Non-pigmented ciliary epithelial cell (primary cell): ENCODE data around the gene VPS9D1.
"Not testable (repeated sequence)": the region's sequence is repeated elsewhere in the genome, so short reads cannot be mapped to it uniquely, and the experiment has no call there.

Experiments used
- DNase-seq: peaks from one replicate; pipeline ENCODE4 v3.0.0-alpha.2; 2010; ENCODE audit warnings: low read depth

The VPS9D1 gene

DNA sequence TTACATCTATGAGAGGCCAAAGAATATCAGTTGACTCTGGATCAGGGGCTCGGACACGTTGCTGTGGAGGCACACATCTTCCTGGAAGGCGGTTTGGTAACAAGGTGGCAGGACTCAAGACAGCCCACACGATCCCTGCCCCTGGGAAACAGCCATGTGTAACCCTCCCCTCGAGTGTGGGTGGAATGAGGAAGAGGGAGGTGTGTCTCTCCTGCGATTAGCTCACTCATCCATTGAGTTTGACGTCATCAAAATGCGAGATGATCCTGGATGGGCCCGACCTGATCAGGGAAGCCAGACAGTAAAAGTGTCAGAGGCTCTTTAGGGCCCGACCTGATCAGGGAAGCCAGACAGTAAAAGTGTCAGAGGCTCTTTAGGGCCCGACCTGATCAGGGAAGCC is 56.5 kb downstream of the VPS9D1 start:
- not testable (repeated sequence) for DNase-seq

DNA sequence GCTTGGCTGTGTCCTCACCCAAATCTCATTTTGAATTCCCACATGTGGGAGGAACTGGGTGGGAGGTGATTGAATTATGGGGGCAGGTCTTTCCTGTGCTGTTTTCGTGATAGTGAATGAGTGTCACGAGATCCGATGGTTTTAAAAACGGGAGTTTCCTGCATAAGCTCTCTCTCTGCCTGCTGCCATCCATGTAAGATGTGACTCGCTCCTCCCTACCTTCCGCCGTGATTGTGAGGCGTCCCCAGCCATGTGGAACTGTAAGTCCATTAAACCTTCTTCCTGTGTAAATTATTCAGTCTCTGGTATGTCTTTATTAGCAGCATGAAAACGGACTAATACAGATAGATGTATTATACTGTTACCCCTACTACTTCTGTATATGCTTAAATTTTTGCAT is 59.5 kb downstream of the VPS9D1 start:
- DNase-seq = no peak

DNA sequence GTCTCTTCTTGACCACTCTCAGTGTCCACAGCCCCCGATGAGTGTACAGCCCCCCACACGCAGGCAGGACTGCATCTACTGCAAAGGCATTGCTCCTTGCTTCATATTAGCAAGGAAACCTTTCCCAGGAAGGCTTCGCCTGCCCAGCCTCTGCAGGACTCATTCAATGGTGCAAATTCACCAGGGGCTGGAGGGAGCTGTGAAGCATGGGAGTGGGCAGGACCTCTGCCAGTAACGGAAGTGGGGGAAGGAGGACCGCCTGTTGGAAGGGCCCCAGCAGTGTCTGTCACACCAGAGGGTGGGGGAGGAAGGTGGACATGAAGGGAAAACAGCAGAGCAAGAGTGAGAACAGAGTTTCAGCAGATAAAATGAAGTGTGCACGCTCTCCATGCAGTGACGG is 60.6 kb downstream of the VPS9D1 start:
- no peak for DNase-seq

DNA sequence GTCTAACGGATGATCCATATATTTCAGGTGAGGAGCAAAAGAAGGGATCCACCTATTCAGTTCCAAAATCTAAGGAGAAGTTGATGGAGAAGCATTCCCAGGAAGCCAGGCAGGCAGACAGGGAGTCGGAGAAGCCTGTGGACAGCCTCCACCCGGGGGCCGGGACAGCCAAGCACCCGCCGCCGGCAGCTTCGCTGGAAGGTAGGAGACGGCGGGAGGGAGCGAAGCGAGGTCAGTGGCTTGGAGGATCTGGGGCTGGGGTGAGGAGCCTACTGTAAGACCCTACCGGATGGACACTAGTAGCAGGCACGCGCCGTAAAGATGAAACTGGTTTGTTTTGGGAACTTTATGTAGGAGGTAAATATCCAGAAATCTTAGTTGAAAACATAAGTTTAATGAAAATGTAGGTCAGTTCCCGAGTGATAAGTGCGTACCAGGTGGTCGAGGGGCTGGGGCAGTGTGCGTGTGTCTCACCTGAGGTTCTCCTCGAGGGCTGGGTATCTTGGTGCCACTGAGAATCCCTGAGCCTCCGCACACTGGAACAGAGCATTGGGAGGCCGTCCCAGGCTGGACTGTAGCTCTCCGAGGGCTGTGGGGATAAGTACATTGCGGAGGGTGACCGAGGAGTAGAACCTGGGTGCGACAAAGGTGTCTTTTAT is 62.3 kb downstream of the VPS9D1 start:
- DNase-seq = no peak

DNA sequence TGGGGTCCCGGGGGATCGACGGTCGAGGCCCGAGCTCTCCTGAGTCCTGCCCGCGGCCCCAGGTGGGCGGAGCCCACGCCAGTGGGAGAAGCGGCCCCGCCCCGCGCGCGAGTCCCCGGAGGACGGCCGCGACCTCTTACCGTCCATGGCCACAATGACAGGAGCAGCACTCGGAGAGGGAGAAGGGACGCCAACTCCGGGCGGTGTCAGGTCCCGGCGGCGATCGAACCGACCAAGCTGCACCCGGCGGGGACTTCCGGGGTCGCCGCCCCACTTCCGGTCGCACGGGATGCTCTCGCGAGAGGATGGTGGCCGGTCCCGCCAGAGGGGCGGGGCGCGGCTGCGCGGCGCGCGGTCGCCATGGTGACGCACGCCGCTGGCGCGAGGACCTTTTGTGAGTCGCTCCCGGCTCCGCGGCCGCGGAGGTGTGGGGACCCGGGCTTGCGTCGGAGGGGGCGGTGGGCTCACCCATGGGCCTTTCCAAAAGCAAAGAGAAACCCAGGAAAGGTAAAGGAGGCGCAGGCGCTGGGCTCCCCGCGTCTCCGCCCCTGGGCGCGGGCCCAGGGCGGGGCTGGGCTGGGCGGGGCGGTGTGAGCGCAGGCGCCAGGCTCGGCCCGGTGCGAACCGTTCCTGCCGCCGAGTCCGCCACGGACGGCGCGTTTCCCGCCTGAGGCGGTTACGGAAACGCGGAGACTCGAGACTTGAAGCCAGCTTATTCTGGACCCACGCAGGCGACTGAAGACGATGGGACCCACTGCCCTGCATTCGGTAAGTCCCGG is 63.1 kb downstream of the VPS9D1 start, which contains the start of the genes CHMP1A and SPATA33:
Gene CHMP1A, minus strand, starts transcription at position 267 of the 779 bp plus-strand sequence. Its CDS starts 120 bp downstream, at position 147.
Gene SPATA33, plus strand, starts transcription at position 395 of the 779 bp plus-strand sequence. Its CDS starts 76 bp downstream, at position 471.
- DNase-seq = no peak
